ENCODE results near the gene VAC14.
A peak's percentile ranks its signal among the peaks of the same experiment; 100 is the strongest.

VAC14 gene

GRCh38 chr16:70786020-70786755, 14.8 kb downstream of the VAC14 start:
- DNase-seq (ENCODE audit: low read depth in 2 of 2) = no peak

- no peak for DNase-seq (ENCODE audit: low read depth in 2 of 2)
These were observed 16.0 kb downstream of the VAC14 start for GRCh38 chr16:70784692-70785555.

GRCh38 chr16:70782237-70782636, 18.7 kb downstream of the VAC14 start:
- no peak for DNase-seq (ENCODE audit: low read depth in 2 of 2)

GRCh38 chr16:70781800-70782199, 19.2 kb downstream of the VAC14 start:
- no peak for DNase-seq (ENCODE audit: low read depth in 2 of 2)

DNA sequence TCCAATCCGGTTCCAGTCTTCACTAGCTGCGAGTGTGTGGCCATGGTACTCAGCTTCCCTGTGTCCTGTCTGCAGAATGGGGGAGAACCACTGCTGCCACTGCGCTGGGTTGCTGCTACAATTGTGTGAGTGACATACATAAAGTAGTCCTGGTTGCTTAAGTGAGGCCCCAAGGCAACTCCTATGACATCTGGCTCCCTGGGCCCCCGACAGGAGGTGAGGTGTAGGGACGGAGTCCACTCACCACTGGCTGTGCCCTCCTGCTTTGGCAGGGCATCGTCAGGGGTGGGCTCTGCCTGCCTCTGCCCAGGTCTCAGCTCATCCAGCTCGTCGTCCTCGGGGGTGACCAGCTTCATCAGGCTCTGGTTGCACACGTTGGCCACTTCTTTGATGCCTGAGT, 20.4 kb downstream of the VAC14 start:
- DNase-seq (ENCODE audit: low read depth in 2 of 2) = no peak

DNA sequence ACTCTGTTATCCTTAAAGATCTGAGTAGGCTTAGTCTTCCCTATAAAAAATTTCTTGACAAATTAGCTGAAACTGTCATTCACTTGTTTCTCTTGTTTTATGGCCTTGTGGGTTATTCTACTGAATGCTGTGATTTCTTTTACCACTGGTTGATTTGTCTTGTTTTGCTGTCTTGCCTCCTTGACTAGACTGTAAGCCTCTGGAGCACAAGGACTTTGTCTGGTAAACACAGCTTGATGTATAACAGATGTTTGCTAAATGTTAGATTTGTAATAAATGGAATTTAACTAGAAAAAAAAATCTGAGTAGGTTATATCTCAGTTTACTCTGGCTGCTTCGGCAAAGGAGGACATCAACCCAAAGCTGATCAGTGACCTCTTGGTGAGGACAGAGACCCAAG, 21.6 kb downstream of the VAC14 start:
- no peak for DNase-seq (ENCODE audit: low read depth in 2 of 2)

GRCh38 chr16:70778901-70779309, 22.1 kb downstream of the VAC14 start:
- DNase-seq (ENCODE audit: low read depth in 2 of 2) = no peak

DNA sequence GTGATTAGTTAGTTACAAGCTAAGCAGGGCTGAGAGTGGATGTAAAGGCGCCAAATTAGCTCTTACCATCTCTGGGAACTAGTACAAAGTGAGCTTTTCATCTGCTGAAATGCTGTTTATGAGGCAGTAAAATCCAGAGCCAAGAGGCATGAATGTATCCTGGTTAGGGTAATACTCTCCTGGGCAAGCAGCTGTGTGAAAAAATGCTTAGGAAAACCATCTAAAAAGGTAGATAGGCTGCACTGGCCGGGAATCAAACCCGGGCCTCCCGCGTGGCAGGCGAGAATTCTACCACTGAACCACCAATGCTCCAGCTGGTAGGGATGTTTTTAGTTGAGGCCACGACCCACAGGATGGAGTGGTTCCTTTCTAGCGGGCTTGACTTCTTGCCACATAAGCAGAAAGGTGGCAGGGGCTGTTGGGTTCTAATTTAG, 23.0 kb downstream of the VAC14 start:
- no peak for DNase-seq (ENCODE audit: low read depth in 2 of 2)

GRCh38 chr16:70777496-70777895, 23.5 kb downstream of the VAC14 start:
- DNase-seq (ENCODE audit: low read depth in 2 of 2) = no peak

DNA sequence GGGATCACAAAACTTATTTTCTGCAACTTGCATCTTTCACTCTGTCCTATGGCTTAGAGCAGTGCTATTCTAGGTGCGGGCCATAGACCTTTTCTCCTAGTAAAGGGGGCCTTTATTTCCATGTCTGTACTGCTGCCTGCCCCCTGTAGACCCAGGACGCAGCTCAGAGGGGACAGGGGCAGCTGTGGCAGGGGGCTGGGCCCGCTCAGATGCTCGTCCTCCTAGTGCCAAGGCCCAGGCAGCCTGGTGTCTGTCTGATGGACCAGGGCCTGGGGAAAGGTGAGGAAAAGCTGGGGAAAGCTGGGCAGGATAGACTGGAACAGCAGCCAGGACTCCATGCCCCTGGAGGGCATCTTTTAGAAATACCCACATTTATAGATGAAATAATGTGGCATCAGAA, 25.6 kb downstream of the VAC14 start:
- DNase-seq (ENCODE audit: low read depth in 2 of 2) = no peak

DNA sequence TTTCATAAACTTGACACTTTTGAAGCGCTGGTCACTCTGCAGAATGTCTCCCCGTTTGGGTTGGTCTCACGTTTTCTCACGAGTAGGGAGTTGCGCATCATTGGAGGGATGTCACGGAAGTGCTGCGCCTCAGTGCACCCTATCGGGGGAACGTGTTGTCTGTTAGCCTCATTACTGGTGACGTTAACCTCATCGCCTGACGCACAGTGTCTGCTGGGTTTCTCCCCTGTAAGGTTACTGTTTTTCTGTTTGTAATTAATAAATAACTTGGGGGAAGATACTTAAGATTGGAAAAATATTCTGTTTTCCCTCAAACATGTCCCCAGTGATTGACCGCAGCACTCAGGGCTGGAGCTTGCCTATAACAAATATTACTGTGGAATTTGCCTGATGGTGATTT, 26.7 kb downstream of the VAC14 start:
- no peak for DNase-seq (ENCODE audit: low read depth in 2 of 2)

GRCh38 chr16:70772493-70772892, 28.5 kb downstream of the VAC14 start:
- DNase-seq (ENCODE audit: low read depth in 2 of 2) = no peak

DNA sequence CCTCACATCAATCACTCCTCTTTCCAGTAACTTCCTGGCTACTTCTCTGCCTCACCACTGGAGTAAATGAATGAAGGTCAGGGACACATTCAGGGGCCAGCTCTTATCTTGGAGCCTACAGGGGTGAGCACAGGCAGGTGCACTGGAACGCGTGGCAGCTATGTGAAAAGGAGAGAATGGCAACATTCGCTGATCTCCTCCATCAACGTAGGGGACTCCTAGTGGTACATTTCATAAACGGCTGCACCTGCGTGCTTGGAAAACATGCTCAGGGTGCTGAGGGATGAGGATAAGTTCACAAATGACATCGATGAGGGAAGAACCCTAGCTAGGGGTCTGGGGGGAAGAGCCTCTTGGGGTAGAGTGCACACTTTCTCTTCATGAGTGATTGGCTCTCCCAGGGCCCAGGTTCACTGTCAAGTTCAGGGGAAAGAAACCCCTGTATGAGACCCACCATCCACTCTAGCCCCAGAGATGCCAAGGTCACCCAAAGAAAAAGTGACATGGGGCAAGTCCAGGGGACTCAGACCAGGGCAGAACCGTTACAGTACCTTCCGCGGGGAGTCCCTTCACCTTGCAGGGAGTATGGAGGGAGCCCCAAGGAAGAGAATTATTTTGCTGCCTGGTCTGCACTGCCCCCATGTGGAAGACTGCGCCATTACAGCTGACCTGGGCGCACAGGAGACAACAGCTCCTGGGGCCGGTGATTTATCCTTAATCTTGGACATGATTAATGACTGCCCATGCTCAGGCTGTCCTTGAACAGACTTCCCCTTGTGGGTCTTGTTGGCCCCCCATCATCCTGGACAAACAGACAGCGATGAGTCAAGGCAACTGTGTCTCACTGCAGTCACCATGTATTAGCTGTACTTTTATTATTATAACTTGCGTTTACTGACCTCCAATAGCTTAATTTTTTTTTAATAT, 30.1 kb downstream of the VAC14 start:
- DNase-seq (ENCODE audit: low read depth in 2 of 2) = peak; percentile 30 to 39

- DNase-seq (ENCODE audit: low read depth in 2 of 2) = no peak
These were observed 30.7 kb downstream of the VAC14 start for GRCh38 chr16:70770291-70770625.

DNA sequence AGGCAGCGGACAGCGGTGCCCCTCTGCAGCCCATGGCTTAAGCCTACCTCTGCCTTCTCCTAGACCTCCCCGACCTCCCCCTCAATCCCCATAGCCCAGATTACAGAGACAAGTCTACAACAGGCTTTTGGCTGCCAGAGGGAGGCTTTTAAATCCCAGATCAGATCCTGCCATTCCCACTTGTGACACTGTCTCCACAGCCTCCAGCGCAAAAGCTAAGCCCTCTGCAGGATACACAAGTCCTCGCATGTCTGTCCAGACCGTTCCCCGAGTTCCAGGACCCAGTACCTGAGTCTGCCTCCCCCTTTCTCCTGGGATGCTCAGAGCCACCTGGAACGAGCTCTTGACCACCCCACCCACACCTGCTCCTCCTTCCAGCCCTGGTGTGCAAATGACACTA, 31.2 kb downstream of the VAC14 start:
- DNase-seq (ENCODE audit: low read depth in 2 of 2) = no peak

DNA sequence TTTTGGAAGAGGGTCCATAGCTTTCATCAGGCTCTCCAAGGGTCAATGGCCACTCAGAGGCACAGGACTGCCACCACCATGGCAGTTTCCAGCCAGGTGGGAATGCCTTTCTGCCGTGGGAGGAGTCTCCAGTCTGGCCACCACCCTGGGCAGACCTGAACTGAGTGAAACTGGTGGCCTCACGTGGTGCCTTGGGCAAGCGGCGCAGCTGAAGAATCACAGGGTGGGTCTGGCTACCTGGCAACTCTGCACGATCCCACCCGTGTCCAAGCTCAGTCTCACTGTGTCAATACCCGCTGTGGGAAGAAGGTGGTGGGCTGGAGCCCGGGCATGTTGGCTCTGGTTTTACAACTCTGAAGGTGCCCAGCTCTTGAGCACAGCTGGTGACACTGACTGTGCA, 31.8 kb downstream of the VAC14 start:
- no peak for DNase-seq (ENCODE audit: low read depth in 2 of 2)

DNA sequence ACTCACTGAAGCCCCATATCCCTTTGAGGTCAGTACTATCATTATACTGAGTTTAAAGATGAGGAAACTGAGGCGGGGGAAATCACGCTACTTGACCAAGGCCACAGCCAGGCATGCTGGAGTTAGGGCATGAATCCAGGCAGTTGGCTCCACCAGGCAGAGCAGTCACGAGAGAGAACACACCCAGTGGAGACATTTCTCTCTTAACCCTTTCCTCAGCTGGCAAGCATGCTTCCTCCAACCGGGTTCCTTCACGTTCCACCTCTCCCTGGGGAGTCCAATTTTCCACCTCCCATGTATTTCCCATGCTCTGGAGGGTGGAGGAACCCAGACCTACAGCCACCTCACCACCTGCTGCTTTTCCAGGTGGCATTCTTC, 32.8 kb downstream of the VAC14 start:
- DNase-seq (ENCODE audit: low read depth in 2 of 2) = no peak

DNA sequence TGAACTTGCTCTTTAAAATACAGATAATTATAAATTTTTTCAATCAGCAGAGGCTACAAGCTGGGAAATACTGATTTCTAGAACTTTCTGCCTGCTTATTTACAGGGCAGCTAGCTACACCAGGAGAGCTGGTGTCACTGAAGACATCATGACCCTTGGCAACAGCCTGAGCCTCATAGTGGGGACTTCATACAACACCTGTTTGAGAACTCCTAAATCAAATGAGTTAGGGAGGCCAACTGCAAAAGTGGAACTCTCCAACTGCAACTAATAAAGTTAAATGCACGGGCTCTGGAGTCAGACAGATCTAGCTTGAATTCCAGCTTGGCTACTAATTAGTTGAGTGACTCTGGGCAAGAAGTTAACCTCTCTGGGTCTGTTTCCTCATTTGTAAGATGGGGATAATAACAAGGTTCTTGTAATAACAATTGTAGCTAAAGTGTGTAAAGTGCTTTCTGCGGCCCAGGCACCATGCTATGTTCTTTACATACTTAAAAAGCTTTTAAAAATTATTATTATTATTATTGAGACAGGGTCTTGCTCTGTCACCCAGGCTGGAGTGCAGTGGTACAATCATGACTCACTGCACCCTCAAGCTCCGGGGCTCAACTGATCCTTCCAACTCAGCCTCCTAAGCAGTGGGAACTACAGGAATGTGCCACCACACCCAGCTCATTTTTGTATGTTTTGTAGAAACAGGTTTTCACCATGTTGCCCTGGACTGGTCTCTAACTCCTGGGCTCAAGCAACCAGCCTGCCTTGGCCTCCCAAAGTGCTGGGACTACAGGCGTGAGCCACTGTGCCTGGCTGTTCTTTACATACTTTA, 33.4 kb downstream of the VAC14 start:
- DNase-seq (ENCODE audit: low read depth in 2 of 2) = no peak

GRCh38 chr16:70766658-70767057, 34.3 kb downstream of the VAC14 start:
- DNase-seq (ENCODE audit: low read depth in 2 of 2) = no peak

GRCh38 chr16:70766176-70766575, 34.8 kb downstream of the VAC14 start:
- DNase-seq (ENCODE audit: low read depth in 2 of 2) = no peak

DNA sequence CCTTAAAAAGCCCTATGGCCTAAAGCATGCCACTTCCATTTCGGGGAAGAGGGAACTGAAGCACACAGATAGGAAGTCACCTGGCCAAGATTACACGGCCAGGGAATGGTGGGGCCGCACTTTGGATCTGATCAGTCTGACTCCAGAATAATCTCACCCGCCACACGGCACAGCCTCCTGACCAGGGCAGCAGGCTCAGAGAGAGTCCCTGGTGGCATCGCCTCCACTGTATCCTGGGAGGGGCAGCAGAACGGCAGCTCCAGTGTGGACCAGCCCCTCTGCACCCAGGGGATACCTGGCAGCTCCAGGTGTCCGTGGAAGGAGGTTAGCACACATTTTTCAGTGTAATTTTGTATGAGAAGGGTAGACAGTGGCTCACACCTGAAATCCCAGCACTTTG, 35.5 kb downstream of the VAC14 start:
- no peak for DNase-seq (ENCODE audit: low read depth in 2 of 2)

Data from stimulated activated CD4-positive, alpha-beta T cell treated with anti-CD3 and anti-CD28 coated beads, Interleukin-1b, Interleukin-23, amount 100 ng/mL, for 4 hours (primary cell).